OCI-LY1 (cell line): ENCODE results near the gene SLC22A1.

Experiments used
- CTCF ChIP-seq: fragments of 200-600 bp; sonication (generic), shearing (Covaris generic); IDR thresholded peaks from 2 replicates; pipeline ENCODE4 v1.5.1; 2017; ENCODE audit warnings: mild to moderate bottlenecking, antibody characterized with exemption, low read length, moderate library complexity, mixed read lengths
- EZH2 ChIP-seq: fragments of 200-600 bp; sonication (generic), shearing (Covaris generic); IDR thresholded peaks from 2 replicates; pipeline ENCODE4 v1.8.0; 2017; ENCODE audit warnings: borderline replicate concordance, mixed run types, mild to moderate bottlenecking, antibody characterized with exemption, low read length, moderate library complexity, mixed read lengths

- TF ChIP-seq CTCF (no peak), EZH2 (no peak)
Observed at GRCh38 chr6:160093061-160093460, 28.6 kb upstream of the SLC22A1 start.
